Neural cell (in vitro differentiated cells): ENCODE results near the gene MOV10L1.

ENCODE experiments used
- EP300 ChIP-seq: fragments of 450-650 bp; conservative IDR thresholded peaks from 2 replicates; pipeline ENCODE4 v1.6.1; 2014; ENCODE audit warnings: antibody characterized with exemption, mild to moderate bottlenecking, moderate library complexity; ENCODE audit not compliant: poor library complexity, severe bottlenecking
- POLR2AphosphoS5 ChIP-seq: IDR thresholded peaks from 2 replicates; pipeline ENCODE4 v1.6.1; 2012
- RAD21 ChIP-seq: fragments of 450-650 bp; conservative IDR thresholded peaks from 2 replicates; pipeline ENCODE4 v1.6.1; 2014; ENCODE audit warnings: antibody characterized with exemption, mild to moderate bottlenecking, moderate library complexity
- TF ChIP-seq, protein P1 (sequence below): IDR thresholded peaks from 2 replicates; pipeline ENCODE4 v1.6.1; 2012; ENCODE audit warnings: borderline replicate concordance
- TF ChIP-seq, protein P2 (sequence below): fragments of 450-650 bp; IDR thresholded peaks from 2 replicates; pipeline ENCODE4 v1.5.1; 2014; ENCODE audit warnings: antibody characterized with exemption, mild to moderate bottlenecking, moderate library complexity; ENCODE audit not compliant: poor library complexity, severe bottlenecking

DNA sequence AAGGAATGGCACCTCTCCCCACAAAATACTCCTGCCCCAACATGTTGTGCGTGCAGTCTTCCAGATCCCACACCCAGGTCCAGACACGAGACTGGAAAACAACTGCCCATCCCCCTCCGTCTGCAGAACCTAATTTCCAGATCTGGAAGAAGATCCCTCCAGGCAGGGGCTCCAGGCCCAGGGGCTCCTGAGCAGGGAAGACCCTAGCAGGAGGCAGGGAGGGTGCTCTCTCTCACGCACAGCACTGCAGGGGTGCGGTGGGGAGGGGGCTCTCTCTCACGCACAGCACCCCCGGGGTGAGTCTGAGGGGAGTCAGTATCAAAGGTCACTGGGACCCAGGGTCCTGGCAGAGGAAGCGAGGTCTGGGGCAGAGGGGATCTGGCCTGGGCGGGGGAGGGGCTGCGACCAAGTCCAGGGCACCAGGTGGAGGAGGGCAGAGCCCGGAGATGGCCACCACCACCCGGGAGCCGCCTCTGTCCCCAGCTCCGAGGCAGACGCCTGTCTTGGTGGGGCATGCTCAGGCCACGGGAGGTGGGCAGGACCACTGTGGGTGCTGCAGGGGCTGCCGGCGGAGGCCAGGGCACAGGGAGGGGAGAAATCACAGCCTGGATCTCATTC lies 6.2 kb upstream of the MOV10L1 start:
- TF ChIP-seq, protein P1, sequence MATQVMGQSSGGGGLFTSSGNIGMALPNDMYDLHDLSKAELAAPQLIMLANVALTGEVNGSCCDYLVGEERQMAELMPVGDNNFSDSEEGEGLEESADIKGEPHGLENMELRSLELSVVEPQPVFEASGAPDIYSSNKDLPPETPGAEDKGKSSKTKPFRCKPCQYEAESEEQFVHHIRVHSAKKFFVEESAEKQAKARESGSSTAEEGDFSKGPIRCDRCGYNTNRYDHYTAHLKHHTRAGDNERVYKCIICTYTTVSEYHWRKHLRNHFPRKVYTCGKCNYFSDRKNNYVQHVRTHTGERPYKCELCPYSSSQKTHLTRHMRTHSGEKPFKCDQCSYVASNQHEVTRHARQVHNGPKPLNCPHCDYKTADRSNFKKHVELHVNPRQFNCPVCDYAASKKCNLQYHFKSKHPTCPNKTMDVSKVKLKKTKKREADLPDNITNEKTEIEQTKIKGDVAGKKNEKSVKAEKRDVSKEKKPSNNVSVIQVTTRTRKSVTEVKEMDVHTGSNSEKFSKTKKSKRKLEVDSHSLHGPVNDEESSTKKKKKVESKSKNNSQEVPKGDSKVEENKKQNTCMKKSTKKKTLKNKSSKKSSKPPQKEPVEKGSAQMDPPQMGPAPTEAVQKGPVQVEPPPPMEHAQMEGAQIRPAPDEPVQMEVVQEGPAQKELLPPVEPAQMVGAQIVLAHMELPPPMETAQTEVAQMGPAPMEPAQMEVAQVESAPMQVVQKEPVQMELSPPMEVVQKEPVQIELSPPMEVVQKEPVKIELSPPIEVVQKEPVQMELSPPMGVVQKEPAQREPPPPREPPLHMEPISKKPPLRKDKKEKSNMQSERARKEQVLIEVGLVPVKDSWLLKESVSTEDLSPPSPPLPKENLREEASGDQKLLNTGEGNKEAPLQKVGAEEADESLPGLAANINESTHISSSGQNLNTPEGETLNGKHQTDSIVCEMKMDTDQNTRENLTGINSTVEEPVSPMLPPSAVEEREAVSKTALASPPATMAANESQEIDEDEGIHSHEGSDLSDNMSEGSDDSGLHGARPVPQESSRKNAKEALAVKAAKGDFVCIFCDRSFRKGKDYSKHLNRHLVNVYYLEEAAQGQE, result no peak
- TF ChIP-seq, protein P2, sequence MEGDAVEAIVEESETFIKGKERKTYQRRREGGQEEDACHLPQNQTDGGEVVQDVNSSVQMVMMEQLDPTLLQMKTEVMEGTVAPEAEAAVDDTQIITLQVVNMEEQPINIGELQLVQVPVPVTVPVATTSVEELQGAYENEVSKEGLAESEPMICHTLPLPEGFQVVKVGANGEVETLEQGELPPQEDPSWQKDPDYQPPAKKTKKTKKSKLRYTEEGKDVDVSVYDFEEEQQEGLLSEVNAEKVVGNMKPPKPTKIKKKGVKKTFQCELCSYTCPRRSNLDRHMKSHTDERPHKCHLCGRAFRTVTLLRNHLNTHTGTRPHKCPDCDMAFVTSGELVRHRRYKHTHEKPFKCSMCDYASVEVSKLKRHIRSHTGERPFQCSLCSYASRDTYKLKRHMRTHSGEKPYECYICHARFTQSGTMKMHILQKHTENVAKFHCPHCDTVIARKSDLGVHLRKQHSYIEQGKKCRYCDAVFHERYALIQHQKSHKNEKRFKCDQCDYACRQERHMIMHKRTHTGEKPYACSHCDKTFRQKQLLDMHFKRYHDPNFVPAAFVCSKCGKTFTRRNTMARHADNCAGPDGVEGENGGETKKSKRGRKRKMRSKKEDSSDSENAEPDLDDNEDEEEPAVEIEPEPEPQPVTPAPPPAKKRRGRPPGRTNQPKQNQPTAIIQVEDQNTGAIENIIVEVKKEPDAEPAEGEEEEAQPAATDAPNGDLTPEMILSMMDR, result no peak
- TF ChIP-seq POLR2AphosphoS5 (no peak), EP300 (no peak), RAD21 (no peak)
